HG03135 (cell line): ENCODE results near the gene CHRM4.

ENCODE experiments used
- ATAC-seq: cut with Tn5 transposase; IDR thresholded peaks from one replicate; pipeline ENCODE4 v1.9.1; 2021; ENCODE audit warnings: mild to moderate bottlenecking, moderate library complexity; ENCODE audit not compliant: unreplicated experiment

The CHRM4 gene

GRCh38 chr11:46391578-46392420 lies at the start of gene CHRM4:
Gene CHRM4, minus strand, starts transcription at chr11:46391776. Its CDS starts 5,219 bp downstream, at chr11:46386557.
- ATAC-seq = no peak

GRCh38 chr11:46438211-46438610 lies 46.6 kb upstream of the CHRM4 start:
- no peak for ATAC-seq

- no peak for ATAC-seq
These were observed 45.6 kb upstream of the CHRM4 start for GRCh38 chr11:46437122-46437689.

- ATAC-seq = no peak
These were observed 44.5 kb upstream of the CHRM4 start for GRCh38 chr11:46436113-46436512.

GRCh38 chr11:46435679-46436078 lies 44.1 kb upstream of the CHRM4 start:
- no peak for ATAC-seq

GRCh38 chr11:46431211-46431610 lies 39.6 kb upstream of the CHRM4 start:
- ATAC-seq = no peak

- no peak for ATAC-seq
These were observed 38.1 kb upstream of the CHRM4 start for GRCh38 chr11:46429717-46430116.

- no peak for ATAC-seq
These were observed 35.8 kb upstream of the CHRM4 start for GRCh38 chr11:46427364-46427763.

- ATAC-seq = no peak
These were observed 34.8 kb upstream of the CHRM4 start for GRCh38 chr11:46426233-46426991.

- ATAC-seq = no peak
These were observed 31.0 kb upstream of the CHRM4 start for GRCh38 chr11:46422588-46422987.

GRCh38 chr11:46421257-46421880 lies 29.8 kb upstream of the CHRM4 start:
- no peak for ATAC-seq

- no peak for ATAC-seq
These were observed 28.9 kb upstream of the CHRM4 start for GRCh38 chr11:46420513-46420912.

GRCh38 chr11:46418751-46419150 lies 27.2 kb upstream of the CHRM4 start:
- no peak for ATAC-seq

GRCh38 chr11:46417711-46418110 lies 26.1 kb upstream of the CHRM4 start:
- no peak for ATAC-seq

GRCh38 chr11:46414879-46415278 lies 23.3 kb upstream of the CHRM4 start:
- no peak for ATAC-seq

- no peak for ATAC-seq
These were observed 22.9 kb upstream of the CHRM4 start for GRCh38 chr11:46414466-46414796.

- no peak for ATAC-seq
These were observed 22.3 kb upstream of the CHRM4 start for GRCh38 chr11:46413760-46414465.

GRCh38 chr11:46410021-46410420 lies 18.4 kb upstream of the CHRM4 start:
- ATAC-seq = no peak

- no peak for ATAC-seq
These were observed 16.9 kb upstream of the CHRM4 start for GRCh38 chr11:46408407-46408986.

- ATAC-seq = no peak
These were observed 16.1 kb upstream of the CHRM4 start for GRCh38 chr11:46407635-46408034.
